Brain pericyte (primary cell): Measurements from ENCODE around the gene S100B.
"Not testable (repeated sequence)": the region's sequence is repeated elsewhere in the genome, so short reads cannot be mapped to it uniquely, and the experiment has no call there.

Source experiments
- DNase-seq: peaks from one replicate; pipeline ENCODE4 v3.0.0-alpha.2; 2012; ENCODE audit warnings: low read depth, low spot score

Gene S100B

GRCh38 chr21:46600978-46601377 is 3.9 kb downstream of the S100B start:
- no peak for DNase-seq

GRCh38 chr21:46600305-46600704 is 4.6 kb downstream of the S100B start:
- DNase-seq, result no peak

- DNase-seq, result no peak
Measured at GRCh38 chr21:46598581-46599572, 6.0 kb downstream of the S100B start.

GRCh38 chr21:46597896-46598343 is 7.0 kb downstream of the S100B start:
- no peak for DNase-seq

- DNase-seq, result no peak
Measured at GRCh38 chr21:46597031-46597430, 7.9 kb downstream of the S100B start.

- no peak for DNase-seq
Measured at GRCh38 chr21:46596201-46596600, 8.7 kb downstream of the S100B start.

- no peak for DNase-seq
Measured at GRCh38 chr21:46594276-46594675, 10.6 kb downstream of the S100B start.

- no peak for DNase-seq
Measured at GRCh38 chr21:46585191-46585953, 19.5 kb downstream of the S100B start.

GRCh38 chr21:46581780-46582307 is 23.0 kb downstream of the S100B start:
- no peak for DNase-seq

- not testable (repeated sequence) for DNase-seq
Measured at GRCh38 chr21:46579394-46579793, 25.5 kb downstream of the S100B start.

GRCh38 chr21:46577786-46578185 is 27.1 kb downstream of the S100B start:
- not testable (repeated sequence) for DNase-seq

GRCh38 chr21:46572850-46573249 is 32.0 kb downstream of the S100B start:
- DNase-seq, result no peak

GRCh38 chr21:46570631-46571030 is 34.3 kb downstream of the S100B start:
- no peak for DNase-seq

- no peak for DNase-seq
Measured at GRCh38 chr21:46570119-46570518, 34.8 kb downstream of the S100B start.

GRCh38 chr21:46569081-46569480 is 35.8 kb downstream of the S100B start:
- no peak for DNase-seq

- DNase-seq, result no peak
Measured at GRCh38 chr21:46568562-46568961, 36.3 kb downstream of the S100B start.

- DNase-seq, result no peak
Measured at GRCh38 chr21:46567348-46567747, 37.5 kb downstream of the S100B start.

GRCh38 chr21:46564391-46564790 is 40.5 kb downstream of the S100B start:
- DNase-seq, result no peak

- DNase-seq, result no peak
Measured at GRCh38 chr21:46562964-46563607, 41.8 kb downstream of the S100B start.

- no peak for DNase-seq
Measured at GRCh38 chr21:46562472-46562871, 42.4 kb downstream of the S100B start.

- DNase-seq, result no peak
Measured at GRCh38 chr21:46561445-46562090, 43.3 kb downstream of the S100B start.
